HepG2 (cell line): ENCODE measurements around the gene BPIFA1. TPM values are rescaled to one million over a fixed set of nuclear protein-coding genes. Genes with fewer than 3 reads are reported as not detected.

Experiments used
- E2F5 ChIP-seq: sonication (generic); formaldehyde crosslinking; conservative IDR thresholded peaks from 2 replicates; pipeline ENCODE4 v1.4.0; 2020; ENCODE audit warnings: missing genetic modification reagents
- IKZF4 ChIP-seq: sonication (generic); formaldehyde crosslinking; IDR thresholded peaks from 2 replicates; pipeline ENCODE4 v1.5.1; 2020; ENCODE audit warnings: borderline replicate concordance, mild to moderate bottlenecking, low read depth, missing genetic modification reagents; ENCODE audit errors: not compliant biosample characterization
- JDP2 ChIP-seq: sonication (generic); formaldehyde crosslinking; IDR thresholded peaks from 2 replicates; pipeline ENCODE4 v1.8.1; 2022; ENCODE audit warnings: missing genetic modification reagents, borderline replicate concordance
- KDM3A ChIP-seq: IDR thresholded peaks from 2 replicates; pipeline ENCODE4 v1.6.1; 2018; ENCODE audit warnings: low read depth, missing compliant biosample characterization
- LCORL ChIP-seq, 2 experiments: fragments of 450-650 bp in 1 of 2; sonication (generic) in 1 of 2; formaldehyde crosslinking in 1 of 2; IDR thresholded peaks; 2 replicates each; pipeline versions ENCODE4 v1.5.0 to v1.6.1; 2017 to 2020; ENCODE audit warnings: antibody characterized with exemption in 1 of 2, missing genetic modification reagents in 1 of 2
- MAFK ChIP-seq, 2 experiments: IDR thresholded peaks in 1 of 2; conservative IDR thresholded peaks in 1 of 2; 2 replicates each; pipeline ENCODE4 v1.6.1; 2011; ENCODE audit warnings: improper control_type of control experiment in 2 of 2, low read length in 2 of 2
- SP2 ChIP-seq: sonication (generic); formaldehyde crosslinking; IDR thresholded peaks from 2 replicates; pipeline ENCODE4 v1.5.1; 2020; ENCODE audit warnings: mild to moderate bottlenecking, missing genetic modification reagents
- ZFP91 ChIP-seq: sonication (generic); formaldehyde crosslinking; IDR thresholded peaks from 2 replicates; pipeline ENCODE4 v1.9.0; 2022; ENCODE audit warnings: missing genetic modification reagents, mild to moderate bottlenecking, borderline replicate concordance
- ZFY ChIP-seq: sonication (generic); formaldehyde crosslinking; IDR thresholded peaks from 2 replicates; pipeline ENCODE4 v1.4.0; 2020; ENCODE audit warnings: missing genetic modification reagents
- ZGPAT ChIP-seq: IDR thresholded peaks from 2 replicates; pipeline ENCODE4 v1.6.1; 2016; ENCODE audit warnings: mild to moderate bottlenecking
- ZNF225 ChIP-seq: sonication (generic); formaldehyde crosslinking; IDR thresholded peaks from 2 replicates; pipeline ENCODE4 v1.4.0; 2020; ENCODE audit warnings: mild to moderate bottlenecking, missing genetic modification reagents
- ZNF331 ChIP-seq: sonication (generic); formaldehyde crosslinking; IDR thresholded peaks from 2 replicates; pipeline ENCODE4 v1.4.0; 2020; ENCODE audit warnings: missing genetic modification reagents
- ZNF343 ChIP-seq: sonication (generic); formaldehyde crosslinking; IDR thresholded peaks from 2 replicates; pipeline ENCODE4 v1.4.0; 2020; ENCODE audit warnings: mild to moderate bottlenecking, missing genetic modification reagents
- ZNF563 ChIP-seq: sonication (generic); formaldehyde crosslinking; IDR thresholded peaks from 2 replicates; pipeline ENCODE4 v1.8.0; 2022; ENCODE audit warnings: mild to moderate bottlenecking, moderate library complexity, missing genetic modification reagents
- polyA plus RNA-seq, 8 experiments: library from polyadenylated mRNA; depleted of rRNA in 3 of 8; stranded (reverse) in 7 of 8; unstranded in 1 of 8; fragments of >200 nt; fragmentation: Illumina TruSeq in 4 of 8; extraction: Trizol in 4 of 8; gene quantifications; 2 replicates each; pipeline versions ENCODE4 v1.2.1 to v1.2.3, GENCODE V29; 2011 to 2016; ENCODE audit warnings: low read depth in 4 of 8, missing spikeins in 1 of 8, mixed read lengths in 1 of 8; ENCODE audit not compliant: insufficient read depth in 1 of 8
- total RNA-seq, 5 experiments: library from RNA; depleted of rRNA; stranded (reverse); fragments of >200 nt; fragmentation: Illumina TruSeq; extraction: Trizol; gene quantifications; 2 replicates each; pipeline ENCODE4 v1.2.3, GENCODE V29; 2016; ENCODE audit warnings: low read depth in 1 of 5
- TF ChIP-seq, protein P1 (sequence below): sonication (generic); formaldehyde crosslinking; IDR thresholded peaks from 2 replicates; pipeline ENCODE4 v1.5.0; 2020; ENCODE audit warnings: mild to moderate bottlenecking, missing genetic modification reagents, borderline replicate concordance
- TF ChIP-seq, protein P2 (sequence below): sonication (generic); formaldehyde crosslinking; IDR thresholded peaks from 2 replicates; pipeline ENCODE4 v1.4.0; 2020; ENCODE audit warnings: missing genetic modification reagents

BPIFA1 gene
- total and polyA plus RNA-seq, 2 of the 13 experiments (the other 11 are each of a cell fraction or from before 2014, with no cell fraction given) = not detected

DNA sequence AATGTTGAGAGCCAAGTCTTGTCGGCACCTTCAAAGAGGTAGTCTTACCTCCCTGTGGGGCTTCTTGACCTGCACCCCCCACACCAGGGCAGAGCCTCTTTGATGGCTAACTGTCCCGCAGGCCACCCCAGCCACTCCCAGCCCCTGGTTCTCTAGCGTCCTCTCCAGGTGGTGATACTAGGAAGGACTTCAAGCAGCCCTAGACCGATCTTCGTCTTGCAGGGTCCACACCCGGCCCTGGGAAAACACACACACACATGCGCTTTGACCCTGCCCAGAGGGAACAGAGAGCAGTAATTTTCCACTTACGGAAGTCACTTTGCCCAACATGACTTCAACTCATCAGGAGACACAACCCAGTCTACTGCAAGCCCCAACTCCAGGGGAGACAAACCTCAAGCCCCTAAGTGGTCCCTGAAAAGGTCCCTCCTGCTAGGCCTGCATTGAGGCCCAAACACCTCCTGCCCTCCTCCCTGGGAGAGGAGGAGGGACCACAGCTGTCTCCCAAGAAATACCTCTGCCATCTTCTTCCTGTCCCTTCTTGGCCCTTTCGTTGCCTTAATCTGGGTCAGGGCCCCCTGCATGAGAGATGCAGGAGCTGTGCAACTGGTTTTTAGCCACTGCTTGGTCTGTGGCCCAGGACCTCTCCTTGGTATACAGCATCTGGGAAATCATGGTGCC lies 44.3 kb downstream of the BPIFA1 start (continued):
- TF ChIP-seq E2F5 = no peak
- peak; percentile 50; the same call in 1 of the 2 replicates for TF ChIP-seq ZNF563 (CRISPR knock-in tag)
- TF ChIP-seq LCORL (IDR thresholded peaks at IDR 0.05) = no peak
- TF ChIP-seq LCORL (CRISPR knock-in tag; IDR thresholded peaks at IDR 0.05) = peak; percentile 66
- peak; percentile 28 for TF ChIP-seq IKZF4 (CRISPR knock-in tag)
- TF ChIP-seq MAFK (conservative IDR thresholded peaks at IDR 0.05 in 1 of 2, IDR thresholded peaks at IDR 0.05 in 1 of 2; ENCODE audit: low read length in 2 of 2) = no peak
- TF ChIP-seq, protein P1, sequence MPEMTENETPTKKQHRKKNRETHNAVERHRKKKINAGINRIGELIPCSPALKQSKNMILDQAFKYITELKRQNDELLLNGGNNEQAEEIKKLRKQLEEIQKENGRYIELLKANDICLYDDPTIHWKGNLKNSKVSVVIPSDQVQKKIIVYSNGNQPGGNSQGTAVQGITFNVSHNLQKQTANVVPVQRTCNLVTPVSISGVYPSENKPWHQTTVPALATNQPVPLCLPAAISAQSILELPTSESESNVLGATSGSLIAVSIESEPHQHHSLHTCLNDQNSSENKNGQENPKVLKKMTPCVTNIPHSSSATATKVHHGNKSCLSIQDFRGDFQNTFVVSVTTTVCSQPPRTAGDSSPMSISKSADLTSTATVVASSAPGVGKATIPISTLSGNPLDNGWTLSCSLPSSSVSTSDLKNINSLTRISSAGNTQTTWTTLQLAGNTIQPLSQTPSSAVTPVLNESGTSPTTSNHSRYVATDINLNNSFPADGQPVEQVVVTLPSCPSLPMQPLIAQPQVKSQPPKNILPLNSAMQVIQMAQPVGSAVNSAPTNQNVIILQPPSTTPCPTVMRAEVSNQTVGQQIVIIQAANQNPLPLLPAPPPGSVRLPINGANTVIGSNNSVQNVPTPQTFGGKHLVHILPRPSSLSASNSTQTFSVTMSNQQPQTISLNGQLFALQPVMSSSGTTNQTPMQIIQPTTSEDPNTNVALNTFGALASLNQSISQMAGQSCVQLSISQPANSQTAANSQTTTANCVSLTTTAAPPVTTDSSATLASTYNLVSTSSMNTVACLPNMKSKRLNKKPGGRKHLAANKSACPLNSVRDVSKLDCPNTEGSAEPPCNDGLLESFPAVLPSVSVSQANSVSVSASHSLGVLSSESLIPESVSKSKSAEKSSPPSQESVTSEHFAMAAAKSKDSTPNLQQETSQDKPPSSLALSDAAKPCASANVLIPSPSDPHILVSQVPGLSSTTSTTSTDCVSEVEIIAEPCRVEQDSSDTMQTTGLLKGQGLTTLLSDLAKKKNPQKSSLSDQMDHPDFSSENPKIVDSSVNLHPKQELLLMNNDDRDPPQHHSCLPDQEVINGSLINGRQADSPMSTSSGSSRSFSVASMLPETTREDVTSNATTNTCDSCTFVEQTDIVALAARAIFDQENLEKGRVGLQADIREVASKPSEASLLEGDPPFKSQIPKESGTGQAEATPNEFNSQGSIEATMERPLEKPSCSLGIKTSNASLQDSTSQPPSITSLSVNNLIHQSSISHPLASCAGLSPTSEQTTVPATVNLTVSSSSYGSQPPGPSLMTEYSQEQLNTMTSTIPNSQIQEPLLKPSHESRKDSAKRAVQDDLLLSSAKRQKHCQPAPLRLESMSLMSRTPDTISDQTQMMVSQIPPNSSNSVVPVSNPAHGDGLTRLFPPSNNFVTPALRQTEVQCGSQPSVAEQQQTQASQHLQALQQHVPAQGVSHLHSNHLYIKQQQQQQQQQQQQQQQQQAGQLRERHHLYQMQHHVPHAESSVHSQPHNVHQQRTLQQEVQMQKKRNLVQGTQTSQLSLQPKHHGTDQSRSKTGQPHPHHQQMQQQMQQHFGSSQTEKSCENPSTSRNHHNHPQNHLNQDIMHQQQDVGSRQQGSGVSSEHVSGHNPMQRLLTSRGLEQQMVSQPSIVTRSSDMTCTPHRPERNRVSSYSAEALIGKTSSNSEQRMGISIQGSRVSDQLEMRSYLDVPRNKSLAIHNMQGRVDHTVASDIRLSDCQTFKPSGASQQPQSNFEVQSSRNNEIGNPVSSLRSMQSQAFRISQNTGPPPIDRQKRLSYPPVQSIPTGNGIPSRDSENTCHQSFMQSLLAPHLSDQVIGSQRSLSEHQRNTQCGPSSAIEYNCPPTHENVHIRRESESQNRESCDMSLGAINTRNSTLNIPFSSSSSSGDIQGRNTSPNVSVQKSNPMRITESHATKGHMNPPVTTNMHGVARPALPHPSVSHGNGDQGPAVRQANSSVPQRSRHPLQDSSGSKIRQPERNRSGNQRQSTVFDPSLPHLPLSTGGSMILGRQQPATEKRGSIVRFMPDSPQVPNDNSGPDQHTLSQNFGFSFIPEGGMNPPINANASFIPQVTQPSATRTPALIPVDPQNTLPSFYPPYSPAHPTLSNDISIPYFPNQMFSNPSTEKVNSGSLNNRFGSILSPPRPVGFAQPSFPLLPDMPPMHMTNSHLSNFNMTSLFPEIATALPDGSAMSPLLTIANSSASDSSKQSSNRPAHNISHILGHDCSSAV (CRISPR knock-in tag) = no peak
- TF ChIP-seq ZFP91 (CRISPR knock-in tag) = peak; percentile 69
- TF ChIP-seq ZFY (CRISPR knock-in tag) = peak; percentile 25; the same call in 1 of the 2 replicates
- peak; percentile 48; the same call in 1 of the 2 replicates for TF ChIP-seq ZNF225 (CRISPR knock-in tag)
- TF ChIP-seq ZNF343 (CRISPR knock-in tag) = no peak
- peak; percentile 76 for TF ChIP-seq ZNF331 (CRISPR knock-in tag)
- TF ChIP-seq SP2 = no peak
- TF ChIP-seq KDM3A (CRISPR knock-in tag) = 0 out of 2 replicates have a peak, but pooled peaks have one; percentile 25
- TF ChIP-seq, protein P2, sequence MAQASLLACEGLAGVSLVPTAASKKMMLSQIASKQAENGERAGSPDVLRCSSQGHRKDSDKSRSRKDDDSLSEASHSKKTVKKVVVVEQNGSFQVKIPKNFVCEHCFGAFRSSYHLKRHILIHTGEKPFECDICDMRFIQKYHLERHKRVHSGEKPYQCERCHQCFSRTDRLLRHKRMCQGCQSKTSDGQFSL (CRISPR knock-in tag) = peak; percentile 21; the same call in 1 of the 2 replicates
- TF ChIP-seq JDP2 = no peak
- TF ChIP-seq ZGPAT (CRISPR knock-in tag) = peak; percentile 71; the same call in 1 of the 2 replicates
